ENCODE results near the gene C12orf75.

C12orf75 gene

DNA sequence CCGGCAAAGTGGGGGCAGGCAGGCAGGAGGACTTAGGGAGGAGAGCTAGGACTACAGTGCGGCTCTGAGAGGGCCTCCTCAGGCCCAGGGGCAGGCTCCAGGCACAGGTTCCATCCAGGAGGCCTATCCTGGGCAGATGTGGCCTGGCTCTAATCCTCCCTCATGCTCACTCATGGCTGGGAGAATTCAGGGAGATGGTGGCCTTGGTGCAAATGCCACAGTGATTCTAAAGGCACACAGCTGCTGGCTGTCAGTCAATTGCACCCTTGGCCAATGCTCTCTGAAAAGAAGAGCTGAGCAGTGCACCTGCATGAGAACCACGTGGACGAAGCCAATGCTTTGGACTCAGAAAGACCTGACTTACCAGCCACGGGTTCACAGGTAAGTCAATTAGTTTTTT, 89.6 kb downstream of the C12orf75 start:
- DNase-seq, result no peak

DNA sequence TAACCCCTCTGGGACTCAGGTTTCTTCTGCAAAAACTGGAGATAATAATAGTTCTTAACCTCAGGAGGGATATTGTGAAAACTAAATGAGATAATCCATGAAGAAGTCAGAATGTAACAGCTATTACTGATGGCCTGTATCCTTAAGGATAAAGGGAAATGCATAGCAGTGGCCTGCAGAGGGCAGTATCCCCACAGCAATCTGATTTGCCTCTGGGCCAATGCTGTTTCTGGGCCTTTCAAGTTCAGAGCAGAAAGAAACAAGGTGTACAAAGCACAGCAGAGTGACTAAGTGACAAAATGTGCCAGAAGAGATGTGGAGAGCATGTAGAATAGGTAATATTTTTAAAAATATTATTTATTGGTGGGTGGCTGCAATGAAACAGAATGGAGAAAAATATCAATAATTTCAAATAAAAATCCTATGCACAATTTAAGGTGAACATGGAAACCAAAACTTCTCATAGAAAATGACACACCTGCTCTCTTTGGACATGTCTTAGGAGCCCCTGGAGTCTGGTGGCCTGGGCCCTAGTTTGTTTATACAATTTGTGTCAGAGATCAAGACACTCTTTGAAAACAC, 90.3 kb downstream of the C12orf75 start:
- DNase-seq, result no peak
